NCI-H446 (cell line): ENCODE results near the gene LRRN2.
A peak's percentile ranks its signal among the peaks of the same experiment; 100 is the strongest.
"Not testable (repeated sequence)": the region's sequence is repeated elsewhere in the genome, so short reads cannot be mapped to it uniquely, and the experiment has no call there.

Source experiments
- DNase-seq, 2 experiments: peaks; one replicate each; lab custom pipeline; 2025; lab: John Stamatoyannopoulos, UW

LRRN2 gene

DNA sequence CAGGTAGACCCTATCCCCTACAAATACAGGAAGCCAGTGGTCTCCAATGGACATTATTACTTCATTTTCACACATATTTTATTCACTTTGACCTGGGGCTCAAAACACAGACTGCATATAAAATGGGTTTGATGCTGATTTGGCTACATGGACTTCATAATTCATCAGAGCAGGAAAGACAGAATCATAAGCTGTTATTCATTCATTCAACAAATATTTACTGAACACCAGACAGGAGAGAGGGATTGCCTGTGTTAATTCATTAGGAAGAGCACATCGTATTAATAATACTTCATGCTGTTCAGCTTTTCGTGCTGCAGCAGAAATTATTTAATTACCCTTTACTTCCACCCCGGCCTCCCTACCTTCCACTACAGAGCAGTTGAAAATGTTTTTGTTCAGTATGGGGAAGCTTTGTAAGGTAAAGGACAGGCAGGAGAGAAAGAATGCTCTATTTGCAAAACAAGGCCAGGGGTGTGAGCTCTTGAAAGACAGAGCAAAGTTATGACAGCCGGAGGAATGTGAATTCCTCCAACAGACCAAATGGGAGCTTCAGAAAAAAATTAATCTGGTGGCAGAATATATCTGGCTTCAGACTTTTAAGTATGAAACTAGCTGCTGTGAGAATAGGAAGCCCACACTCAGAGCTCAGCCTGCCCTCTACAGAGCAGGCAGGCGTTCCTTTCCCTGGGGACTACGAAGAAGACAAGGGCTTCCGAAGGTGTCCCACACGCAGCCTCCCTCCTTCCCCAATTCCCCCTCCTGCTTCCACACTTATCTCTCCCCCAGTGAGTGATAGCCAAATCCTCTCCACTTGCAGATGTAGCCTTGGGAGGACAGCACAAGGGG is 111.3 kb downstream of the LRRN2 start:
- no peak for DNase-seq

DNA sequence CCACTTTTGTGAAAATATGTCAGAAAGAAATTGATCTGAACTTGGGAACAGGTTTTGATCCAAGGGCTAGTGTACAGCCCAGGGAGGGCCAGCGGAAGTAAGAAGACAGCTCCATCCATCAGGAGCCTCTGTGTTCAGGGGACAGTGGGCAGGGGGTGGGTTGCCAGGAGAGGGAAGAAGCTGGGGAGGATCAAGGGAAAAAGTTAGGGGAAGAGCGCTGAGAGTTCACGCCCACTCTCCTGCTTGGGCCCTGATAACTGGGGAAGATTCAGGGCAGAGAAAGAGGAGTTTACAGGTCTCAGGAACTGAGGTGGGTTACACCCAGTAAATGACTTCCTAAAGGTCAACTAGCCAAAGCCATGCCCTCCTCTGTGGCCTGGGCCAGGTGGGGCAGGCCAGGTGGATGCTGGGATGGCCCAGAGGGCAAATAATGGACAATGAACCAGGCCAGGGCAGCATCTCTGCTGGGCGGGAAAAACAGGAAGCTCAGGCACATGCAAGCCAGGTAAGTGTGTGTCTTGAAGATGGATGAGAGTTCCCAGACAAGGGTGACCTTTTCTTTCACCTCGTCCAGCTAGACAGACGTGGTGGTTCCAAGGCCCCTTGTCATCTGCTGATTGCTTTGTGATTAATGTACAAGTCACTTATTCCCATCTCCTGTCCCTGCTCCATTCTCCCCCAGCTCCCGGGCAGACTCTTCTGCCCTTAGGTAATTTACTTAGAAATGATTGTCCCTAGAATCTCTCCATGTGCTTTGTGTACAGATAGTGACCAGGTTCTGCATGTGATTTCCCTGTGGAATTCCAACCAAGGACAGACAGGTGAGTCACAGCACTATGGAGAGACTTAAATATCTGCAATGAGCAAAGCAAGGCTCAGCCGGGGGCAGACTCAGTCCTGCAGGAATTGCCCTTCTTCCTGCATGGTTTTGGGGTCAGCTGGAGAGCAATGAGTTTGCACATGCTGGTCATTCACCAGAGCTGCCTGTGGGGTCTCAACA is 112.3 kb downstream of the LRRN2 start:
- DNase-seq = no peak

DNA sequence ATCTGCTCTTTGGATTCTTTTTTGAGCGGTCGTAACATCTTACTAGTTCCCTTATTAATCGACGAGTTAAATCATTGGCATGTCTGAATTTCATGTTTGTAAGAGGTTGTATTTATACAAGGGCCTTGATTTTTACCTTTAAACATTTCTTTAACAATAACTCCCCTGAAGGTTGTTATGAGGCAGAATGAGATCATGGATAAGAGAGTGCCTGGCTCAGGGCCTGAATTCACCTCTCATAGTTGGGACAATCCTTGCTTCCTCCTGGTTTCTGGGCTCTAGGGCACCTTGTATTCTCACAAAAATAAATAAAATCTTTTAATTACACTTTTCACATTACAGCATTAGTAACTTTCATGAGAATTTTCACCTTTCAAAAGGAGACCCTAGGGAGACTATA is 113.9 kb downstream of the LRRN2 start:
- no peak for DNase-seq

DNA sequence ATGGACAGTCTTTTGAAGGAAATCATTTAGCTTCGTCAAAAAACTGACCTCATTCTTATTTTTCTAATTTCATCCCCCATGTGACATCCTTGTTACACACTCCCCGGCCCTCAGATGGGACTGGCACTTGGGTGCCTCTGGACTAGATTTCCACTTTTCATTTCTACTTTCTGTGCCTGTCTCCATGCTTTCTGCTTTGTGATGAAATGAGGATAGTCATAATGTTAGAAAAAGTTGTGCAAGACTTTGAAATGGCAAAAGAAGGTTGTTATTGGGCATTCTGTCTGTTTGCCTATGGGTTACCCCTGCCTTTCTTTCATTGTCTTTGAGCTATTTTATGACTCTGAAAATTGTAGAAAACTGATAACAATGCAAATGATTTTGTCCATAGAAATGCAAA is 114.4 kb downstream of the LRRN2 start:
- no peak for DNase-seq

DNA sequence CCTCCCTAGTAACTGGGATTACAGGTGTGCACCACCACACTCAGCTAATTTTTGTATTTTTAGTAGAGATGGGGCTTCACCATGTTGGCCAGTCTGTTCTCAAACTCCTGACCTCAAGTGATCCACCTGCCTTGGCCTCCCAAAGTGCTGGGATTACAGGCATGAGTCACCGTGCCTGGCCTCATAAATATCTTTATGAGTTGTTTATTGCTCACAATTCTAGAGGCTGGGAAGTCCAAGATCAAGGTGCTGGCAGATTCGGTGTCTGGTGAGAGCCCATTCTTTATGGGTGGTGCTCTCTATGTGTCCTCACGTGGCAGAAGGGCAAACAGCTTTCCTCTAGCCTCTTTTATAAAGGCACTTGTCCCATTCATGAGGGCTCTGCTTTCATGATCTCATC is 115.5 kb downstream of the LRRN2 start:
- not testable (repeated sequence) for DNase-seq

DNA sequence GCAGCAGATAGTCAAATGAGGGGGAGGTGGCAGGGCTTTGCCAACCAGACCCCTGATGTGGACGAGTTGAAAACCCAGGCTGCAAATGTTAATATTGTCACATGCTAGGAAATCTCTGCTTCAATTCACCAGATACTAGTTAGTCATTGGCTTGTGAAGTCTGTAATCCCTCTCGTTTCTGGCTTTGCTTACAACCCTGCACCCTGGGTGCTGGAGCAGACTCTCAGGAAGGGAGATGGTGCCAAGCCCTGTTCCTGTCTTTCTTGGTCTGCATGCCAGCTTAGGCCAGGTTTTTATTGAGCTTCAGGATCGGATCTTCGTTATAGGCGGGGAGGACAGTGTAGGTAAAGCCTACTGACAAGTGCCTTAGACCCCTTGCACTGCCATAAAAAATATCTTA is 116.1 kb downstream of the LRRN2 start:
- peak in 1 of 2 experiments; percentile 71 for DNase-seq

DNA sequence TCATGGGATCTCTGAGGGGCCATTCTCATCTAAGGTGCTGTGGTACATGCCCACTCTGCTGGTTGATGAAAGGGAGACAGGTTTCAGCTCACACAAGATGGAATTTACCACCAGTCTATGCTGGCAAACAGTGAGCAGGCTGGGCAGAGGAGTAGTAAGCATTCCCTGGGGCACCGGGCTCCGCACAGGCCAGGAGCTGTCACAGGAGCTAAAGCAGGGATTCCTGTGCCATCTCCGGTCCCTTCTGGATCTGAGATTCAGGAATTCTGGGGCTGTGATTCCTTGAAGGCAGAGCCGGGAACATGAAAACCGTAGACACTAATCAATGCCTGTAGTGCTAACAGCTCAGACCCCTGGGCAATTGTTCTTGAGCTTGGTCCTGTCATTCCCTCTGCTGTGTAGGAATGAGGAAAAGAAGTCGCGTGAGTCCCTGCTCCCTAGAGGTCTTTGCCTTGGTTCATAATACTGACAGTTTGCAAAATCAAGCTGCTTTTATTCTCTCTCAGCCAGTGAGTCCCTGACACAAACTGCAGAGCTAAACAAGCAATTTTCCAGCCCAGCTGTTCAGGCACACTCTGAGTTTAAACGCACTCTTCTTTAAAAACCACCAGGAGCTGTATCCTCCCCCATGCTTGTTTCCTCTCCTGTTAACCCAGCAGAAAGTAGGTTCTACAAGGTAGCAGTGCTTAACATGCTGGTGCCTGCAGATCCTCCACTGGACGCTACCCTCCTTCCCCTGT is 116.8 kb downstream of the LRRN2 start:
- peak in 1 of 2 experiments; percentile 13 for DNase-seq
